Left colon (tissue), 2 donors: ENCODE measurements around the gene CBX6. TPM values are rescaled to one million over a fixed set of nuclear protein-coding genes. Genes with fewer than 3 reads are reported as not detected.

ENCODE experiments used
- ATAC-seq: fragments of 200-7000 bp; cut with Tn5 transposase; one replicate; pipeline ENCODE4 v1.9.1; 2020; ENCODE audit warnings: mild to moderate bottlenecking, moderate library complexity
- DNase-seq, 2 donors: peaks; one replicate each; pipeline ENCODE4 v3.0.0-alpha.2; 2020
- intact Hi-C, 2 donors: fragments of 100-400 bp; cut with DNase I in 1 of 2; cut with micrococcal nuclease in 1 of 2; formaldehyde crosslinking; loops; one replicate each; pipeline versions ENCODE4 v1.11.2 to v1.14.0; 2022; cut with DNase I, micrococcal nuclease
- total RNA-seq, 2 donors: library from RNA; stranded (reverse); fragmentation: NEBNext Ultra II Directional; extraction: Animal tissue kit (Norgen Biotek cat#: 25700); gene quantifications; one replicate each; pipeline ENCODE4 v1.2.1, GENCODE V29; 2021
- donor health status: DM: no; HTN: no; CAD: no.
- donor health status: DM: yes; HTN: yes; CAD: no.

Gene CBX6
- total RNA-seq, 2 donors from 2014 or later, result 6.8 to 28.4 TPM

DNA sequence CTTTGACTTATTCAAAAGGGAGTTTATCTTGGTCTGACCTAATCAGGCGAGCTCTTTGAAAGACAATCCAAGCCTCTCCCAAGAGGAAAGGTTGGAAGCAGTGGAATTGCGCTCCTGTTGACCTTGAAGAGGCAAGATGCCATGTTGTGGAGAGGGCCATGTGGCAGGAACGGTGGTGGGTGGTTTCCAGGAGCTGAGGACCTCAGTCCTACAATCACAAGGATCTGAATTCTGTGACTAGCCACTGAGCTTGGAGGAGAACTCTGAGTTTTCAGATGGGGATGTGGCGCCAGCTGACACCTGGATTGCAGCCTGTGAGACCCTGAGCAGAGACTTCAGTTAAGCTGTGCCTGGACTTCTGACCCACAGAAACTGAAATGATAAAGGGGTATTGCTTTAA is 6.0 kb upstream of the CBX6 start:
- DNase-seq (no peak), ATAC-seq (no peak)
- intact Hi-C loops, result no loop called here

DNA sequence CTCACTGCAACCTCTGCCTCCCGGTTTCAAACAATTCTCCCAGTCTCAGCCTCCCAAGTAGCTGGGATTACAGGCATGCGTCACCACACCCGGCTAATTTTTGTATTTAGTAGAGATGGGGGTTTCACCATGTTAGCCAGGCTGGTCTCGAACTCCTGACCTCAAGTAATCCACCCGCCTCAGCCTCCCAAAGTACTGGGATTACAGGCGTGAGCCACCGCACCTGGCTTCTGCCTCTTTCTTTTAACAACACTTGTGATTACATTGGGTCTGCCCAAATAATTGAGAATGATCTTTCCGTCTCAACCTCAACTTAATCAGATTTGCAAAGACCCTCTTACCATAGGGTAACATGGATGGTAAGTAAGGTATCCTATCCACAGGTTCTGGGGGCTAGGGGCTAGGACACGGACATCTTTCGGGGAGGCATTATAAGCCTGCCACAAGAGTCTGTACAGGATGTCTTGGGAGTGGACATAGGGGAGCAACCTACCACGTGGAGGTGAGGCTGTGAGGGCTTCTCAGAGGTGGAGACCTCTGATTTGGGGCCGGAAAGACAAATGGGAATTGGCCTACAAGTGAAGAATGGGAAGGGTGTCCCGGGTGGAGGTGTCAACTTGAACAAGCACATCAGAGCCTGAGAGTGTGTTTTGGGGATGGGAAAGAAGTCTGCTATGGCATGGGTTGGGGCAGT is 2.7 kb upstream of the CBX6 start:
- ATAC-seq (no peak), DNase-seq (no peak)
- intact Hi-C loops, result no loop called here

DNA sequence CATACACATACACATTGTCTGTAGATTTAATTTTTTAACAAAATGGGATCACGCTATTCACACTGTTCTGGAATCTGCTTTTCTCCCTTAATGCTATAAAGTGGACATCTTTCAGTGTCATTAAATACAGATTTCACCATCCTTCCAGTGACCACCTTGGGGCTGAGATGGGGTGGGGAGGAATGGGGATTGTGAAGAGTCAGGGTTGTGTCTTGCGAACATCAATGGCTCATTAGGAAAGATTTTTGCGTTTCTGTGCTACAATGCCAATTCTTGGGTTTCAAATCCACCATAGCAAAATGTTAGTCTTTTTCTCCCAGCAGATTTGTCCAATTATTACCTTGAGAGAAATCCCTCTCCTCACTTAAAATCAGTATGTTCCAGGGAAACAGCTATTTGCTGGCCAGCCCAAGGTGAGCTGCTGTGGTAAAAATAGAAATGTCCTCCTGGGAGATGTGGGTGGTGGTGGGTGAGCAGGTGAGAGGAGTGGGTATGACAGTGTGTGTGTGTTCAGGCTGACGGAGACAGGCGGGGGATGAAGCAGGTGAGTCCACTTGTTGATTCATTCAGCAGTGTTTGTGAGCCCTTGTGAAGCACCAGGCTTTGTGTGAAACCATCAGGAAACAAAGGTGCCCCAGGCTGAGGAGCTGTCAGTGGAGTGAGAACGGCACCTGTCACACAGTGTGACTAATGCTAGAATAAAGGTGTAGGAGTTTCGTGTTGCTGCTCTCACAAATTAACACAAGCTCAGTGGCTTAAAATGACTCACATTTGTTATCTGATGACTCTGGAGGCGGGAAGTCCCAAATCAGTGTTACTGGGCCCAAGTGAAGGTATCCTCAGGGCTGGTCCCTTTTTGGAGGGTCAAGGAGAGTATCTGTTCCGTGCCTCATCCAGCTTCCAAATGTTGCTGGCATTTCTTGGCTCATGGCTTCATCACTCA is 1.7 kb upstream of the CBX6 start:
- intact Hi-C loops, result no loop called here
- ATAC-seq (no peak), DNase-seq (no peak)

DNA sequence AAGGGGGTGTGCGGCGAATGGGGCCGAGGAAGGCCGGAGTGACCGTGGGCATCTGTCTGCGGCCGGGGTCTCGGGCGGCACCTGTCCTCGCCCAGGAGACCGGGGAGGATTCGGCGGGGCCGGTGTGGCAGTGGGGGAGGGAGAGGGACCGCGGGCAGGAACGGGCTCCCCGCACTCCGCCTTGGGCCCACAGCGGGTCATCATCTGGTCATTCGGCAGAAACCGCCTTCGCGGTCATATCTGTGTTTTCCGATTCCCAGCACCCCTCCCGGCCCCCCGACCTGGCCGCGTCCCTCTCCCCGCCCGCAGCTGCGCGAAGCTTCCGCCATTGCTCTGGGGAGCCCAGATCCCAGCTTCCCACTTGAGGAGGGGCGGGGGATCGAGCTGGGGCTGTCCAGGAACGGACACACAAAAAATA is 824 bp upstream of the CBX6 start:
- ATAC-seq (peak; percentile 16), DNase-seq (peak in 1 of 2 donors; percentile 56)
- intact Hi-C loops, result no loop called here

DNA sequence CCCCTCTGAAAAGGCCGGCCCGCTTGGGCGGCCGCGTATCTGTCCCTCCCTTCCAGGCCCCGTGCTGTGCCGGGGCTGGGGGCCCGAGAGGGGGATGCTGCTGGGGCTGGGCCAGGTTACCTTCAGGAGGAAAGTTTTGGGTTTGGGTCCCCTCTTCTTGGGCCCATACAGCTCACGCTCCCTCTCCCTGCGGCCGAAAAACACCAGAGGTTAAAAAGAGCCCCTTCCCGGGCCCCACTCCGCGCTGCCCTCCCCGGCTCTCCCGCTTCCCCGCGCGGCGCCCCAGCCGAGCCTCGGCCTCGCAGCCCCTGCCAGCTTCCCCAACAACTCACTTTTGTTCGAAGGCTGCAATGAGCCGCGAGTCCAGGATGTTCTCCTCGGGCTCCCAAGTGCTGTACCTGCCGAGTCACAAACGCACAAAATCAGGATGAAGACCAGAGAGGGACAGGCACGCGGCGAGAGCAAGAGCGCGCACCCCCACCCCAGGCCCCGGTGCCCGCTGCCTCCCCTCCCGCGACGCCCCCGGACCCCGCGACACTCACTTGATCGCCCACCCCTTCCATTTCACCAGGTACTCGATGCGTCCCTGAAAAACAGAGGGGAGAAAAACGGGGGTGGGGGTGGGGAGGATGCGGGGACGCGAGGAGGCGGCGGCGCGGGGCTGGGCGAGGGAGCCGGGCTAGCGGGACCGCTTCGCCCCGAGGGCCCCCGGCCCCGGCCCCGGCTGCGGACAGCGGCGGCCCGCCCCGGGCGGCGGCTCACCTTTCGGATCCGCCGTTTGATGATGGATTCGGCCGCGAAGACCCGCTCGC is 450 bp downstream of the CBX6 start:
- peak in 1 of 2 donors; percentile 33 for DNase-seq

DNA sequence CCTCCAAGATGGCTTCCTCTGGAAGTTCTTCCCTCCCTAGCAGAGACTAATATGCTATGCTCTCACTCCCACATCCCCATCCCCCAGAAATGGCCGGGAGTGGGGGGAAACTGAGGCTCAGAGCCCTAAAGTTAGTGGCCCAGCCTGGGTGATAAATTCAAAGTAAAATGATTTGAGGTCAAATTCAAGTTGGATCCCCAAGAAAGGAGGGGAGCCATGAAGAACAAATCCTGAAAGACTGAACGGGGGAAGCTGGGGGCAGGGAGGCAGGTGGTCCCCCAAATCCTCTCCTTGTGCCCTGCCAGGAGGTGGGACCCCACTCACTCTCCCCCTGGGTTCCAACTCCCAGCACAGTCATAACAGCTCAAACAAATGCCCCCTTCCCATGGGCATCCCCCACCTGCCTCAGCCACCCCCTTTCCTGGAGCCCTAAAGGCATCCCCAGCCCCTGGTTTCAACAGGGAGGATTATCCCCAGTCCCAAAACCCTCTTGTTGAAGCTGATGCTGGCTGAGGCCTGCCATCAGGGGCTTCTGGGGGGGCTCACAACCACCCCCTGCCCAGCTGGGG is 1.1 kb downstream of the CBX6 start:
- DNase-seq, result no peak
- ATAC-seq, result no peak
- intact Hi-C loops, result no loop called here

More for the DNA sequence above, 450 bp downstream of the CBX6 start:
- intact Hi-C loops, result no loop called here
- no peak for ATAC-seq

DNA sequence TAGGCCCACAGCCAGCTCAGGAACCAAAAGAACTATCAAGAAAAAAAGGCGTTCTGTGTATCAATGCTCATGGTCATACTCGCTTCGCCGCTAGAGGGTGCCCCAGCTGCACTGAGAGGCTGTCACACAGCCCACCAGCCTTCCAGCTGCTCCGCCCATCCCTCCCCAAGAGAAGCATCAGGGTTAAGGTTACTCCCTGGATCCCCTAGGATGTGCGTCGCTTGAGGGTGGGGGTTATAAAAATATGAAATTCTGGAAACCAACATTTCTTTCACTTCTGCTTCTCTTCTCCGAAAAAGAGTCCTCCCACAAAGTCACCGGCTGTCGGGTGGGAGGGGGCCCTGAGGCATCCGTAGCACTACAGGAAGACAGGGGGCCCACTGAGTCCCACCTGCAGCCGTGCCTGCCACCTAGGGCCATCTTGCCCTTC is 1.7 kb downstream of the CBX6 start:
- ATAC-seq (peak; percentile 59), DNase-seq (peak; percentile 82 to 95)
- intact Hi-C loops, result no loop called here

DNA sequence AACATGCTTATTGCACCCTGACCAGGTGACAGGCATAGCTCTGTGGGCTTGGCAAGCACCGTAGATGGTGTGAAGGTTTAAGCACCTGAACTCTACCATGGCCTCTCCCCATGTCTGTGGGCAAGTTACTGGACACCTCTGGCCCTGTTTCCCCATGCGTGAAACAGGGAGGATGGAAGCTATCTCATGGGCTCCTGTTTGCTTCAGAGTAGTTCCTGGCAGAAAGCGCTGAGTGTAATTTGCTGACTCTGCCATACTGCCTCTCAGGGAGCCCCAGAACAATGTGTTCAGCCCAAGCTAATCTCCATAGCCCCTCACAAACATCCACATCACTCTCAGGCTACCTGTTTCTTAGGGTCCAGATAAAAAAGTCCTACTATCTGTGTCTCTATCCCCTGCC is 2.4 kb downstream of the CBX6 start:
- ATAC-seq (no peak), DNase-seq (no peak)
- intact Hi-C loops, result no loop called here

DNA sequence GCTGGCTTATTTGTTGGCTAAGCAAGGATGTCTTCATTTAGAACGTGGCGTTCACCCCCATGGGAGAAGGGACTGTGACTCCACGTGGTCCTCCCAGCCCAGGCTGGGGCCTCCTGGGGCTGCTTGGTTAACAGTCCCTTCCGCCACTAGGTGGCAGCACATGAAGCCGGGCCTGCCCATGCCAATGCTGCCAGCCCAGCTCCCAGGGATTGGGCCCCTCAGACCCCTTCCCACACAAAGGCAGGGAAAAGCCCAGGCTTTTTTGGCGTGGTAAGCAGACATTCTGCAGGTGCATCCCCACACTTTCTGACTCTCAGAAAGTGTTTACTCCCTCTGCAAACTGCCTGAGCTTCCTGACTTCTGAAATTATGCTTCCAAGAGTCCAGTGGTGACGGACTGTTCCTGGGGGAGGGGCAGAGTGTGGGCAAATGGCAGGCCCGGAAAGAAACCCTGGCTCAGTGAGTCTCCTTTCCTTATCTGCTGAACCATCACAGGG is 3.1 kb downstream of the CBX6 start:
- intact Hi-C loops, result no loop called here
- peak; percentile 59 to 90 for DNase-seq
- peak; percentile 51 for ATAC-seq

DNA sequence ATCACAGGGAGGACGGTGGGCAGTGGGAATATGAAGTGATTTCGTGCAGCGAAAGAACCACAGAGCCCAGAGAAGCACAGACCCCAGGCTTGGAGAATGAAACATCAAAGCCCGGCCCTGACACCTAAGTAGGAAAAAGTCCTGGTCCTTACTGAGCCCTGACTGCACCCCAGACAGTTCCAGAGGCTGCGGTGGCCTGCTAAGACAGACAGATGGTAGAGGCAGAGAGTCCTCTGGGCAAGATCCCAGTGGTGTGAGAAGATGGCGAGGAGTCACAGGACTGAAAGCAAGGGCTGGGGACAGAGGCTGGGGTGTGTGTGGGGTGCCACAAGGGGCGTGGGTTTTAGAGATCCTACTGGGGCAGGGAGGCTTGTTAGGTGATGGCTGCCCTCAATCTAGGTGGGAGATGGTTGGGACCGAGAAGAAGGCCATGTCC is 3.7 kb downstream of the CBX6 start:
- ATAC-seq (no peak), DNase-seq (no peak)
- intact Hi-C loops, result no loop called here

DNA sequence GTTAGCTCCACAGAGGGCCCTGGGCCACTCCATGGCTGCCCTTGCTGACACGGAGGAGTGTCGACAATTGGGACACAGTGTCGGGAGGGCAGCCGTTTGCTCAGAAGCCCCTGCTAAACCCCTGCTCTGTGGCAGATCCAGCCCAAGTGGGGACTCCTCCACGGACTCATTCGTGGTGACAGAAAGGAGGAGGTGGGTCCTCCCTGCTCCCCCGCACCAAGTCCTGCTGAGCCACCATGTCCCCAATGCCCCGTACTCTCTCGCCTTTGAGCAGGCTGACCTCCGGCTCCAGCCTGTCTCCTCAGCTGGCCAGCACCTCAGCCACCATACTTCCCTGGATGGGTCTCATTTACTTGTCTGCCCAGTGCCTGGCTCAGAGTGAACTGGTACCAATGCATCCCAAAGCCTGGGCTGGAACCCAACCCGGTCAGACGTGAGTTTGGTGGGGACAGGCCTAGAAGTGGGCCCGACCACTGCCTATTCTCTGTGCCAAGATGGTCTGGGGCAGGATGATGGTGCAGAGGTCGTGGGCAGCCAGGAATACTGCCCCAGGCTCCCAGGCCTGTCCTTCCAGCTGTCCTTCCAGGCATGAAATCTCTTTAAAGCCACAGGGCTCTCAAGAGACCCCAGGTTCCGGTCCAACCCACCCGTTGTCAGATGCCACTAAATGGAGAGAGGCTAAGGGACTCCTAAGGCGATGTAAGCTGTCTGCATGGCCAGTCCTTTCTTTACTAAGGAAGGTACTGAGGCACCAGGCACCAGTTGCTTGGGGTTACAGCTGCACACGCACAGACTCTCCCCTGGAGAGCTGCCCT is 4.3 kb downstream of the CBX6 start:
- ATAC-seq (no peak), DNase-seq (no peak)
- intact Hi-C loops, result no loop called here

DNA sequence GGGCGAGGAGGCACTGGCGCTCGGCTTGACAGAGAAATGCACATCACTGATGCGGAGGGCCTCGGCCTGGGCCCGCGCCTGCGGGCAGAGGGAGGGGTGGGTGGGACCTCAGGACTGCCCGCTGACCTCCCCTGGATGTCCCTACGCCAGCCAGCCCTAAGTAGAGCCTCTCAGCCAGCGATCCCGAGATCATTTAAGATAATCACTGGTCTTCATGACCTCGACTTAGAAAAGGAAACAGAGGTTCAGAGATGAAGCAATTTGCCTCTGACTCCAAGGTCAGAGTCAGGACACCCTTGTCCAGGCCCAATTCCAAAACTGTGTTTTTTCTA is 4.9 kb downstream of the CBX6 start:
- ATAC-seq, result no peak
- intact Hi-C loops, result no loop called here

DNA sequence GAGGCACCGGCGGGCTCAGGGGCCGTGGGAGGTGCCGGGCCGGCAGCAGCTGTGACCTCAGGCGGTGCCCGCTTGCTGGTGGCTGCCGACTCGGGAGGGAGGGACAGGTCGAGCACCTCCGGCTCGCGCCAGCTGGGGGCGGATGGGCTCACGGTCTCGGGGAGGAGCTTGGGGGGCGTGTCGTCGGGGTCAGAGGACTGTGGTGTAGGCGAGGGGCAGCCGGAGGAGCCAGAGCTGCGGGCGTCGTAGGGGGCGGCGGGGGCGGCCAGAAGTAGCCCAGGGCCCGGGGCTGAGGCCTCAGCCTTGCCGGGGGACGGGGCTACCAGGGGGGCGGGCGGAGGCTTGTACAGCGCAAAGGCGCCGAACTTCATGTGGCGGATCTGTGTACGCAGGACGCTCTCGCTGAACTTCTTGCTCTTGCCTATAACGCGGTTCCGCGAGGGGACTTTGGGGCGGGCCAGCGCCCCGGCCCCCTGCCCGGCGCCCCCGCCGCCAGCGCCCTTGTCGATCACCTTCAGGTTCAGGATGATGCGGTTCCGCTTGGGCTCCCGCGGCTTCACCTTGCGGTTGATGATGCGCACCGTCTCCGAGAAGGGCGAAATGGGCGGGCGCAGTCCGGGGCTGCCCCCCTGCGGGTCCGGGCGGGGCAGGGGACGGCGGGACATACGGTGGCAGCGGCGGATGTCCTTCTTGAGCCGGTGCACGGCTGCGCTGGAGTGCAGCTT is 5.5 kb downstream of the CBX6 start:
- DNase-seq, result no peak
- ATAC-seq, result no peak
- intact Hi-C loops, result no loop called here

More for the DNA sequence above, 4.9 kb downstream of the CBX6 start:
- no peak for DNase-seq

DNA sequence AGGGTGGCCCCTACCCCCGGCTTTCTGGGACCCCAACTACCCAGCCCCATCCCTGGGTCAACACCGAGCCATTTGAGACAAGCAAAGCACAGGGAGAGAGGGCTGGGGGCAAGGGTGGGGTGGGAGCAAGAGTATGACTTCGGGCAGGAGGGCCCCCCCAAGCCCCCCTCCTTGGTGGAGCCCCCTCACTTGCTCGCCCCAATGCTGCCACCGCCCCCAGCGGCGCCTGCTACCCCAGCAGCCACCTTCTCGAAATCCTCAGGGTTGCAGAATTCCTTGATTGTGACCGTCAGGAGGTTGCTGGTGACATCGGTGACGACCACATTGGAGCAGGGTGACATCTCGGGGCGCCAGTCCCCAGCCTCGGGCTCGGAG is 6.0 kb downstream of the CBX6 start:
- no peak for DNase-seq
- intact Hi-C loops, result no loop called here

DNA sequence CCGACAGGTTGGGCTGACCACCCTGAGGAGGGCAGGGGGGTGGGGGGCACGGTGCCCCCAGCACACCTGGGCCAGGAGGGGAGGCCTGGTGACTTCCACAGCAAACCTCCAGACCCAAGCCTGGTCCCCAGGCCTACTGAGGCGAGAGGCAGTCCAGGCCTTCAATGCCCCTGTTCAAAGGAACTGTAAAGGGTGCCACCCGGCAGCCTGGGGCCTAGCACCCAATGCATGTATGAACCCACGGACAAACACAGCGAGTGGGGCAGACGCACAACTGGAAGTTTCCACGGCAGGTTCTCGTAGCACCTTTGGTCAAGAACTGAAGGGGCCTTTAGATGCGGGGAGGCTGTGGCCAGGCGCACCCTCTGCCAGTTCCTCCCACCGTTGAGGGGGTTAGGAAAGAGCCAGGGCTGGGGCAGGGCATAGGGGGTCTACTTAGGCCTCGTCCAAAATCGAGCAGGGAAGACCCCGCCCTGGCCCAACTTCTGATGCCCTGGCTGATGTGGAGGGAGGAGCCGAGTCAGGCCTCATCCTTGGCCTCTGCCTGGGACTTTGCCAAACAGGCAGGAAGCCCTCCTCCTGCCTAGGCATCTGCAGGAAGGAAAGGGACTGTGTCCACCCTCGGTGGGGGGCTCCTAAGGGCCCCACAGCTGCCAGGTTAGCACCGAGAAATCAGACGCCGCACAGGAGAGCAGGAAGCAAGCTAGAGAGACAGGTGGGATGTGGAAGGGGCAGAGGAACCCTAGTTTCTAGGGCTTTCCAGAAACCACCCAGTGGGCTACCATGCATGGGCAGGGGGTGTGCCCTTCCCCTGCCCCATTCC is 6.6 kb downstream of the CBX6 start:
- no peak for ATAC-seq
- intact Hi-C loops, result no loop called here
- no peak for DNase-seq

More for the DNA sequence above, 6.0 kb downstream of the CBX6 start:
- ATAC-seq, result no peak

DNA sequence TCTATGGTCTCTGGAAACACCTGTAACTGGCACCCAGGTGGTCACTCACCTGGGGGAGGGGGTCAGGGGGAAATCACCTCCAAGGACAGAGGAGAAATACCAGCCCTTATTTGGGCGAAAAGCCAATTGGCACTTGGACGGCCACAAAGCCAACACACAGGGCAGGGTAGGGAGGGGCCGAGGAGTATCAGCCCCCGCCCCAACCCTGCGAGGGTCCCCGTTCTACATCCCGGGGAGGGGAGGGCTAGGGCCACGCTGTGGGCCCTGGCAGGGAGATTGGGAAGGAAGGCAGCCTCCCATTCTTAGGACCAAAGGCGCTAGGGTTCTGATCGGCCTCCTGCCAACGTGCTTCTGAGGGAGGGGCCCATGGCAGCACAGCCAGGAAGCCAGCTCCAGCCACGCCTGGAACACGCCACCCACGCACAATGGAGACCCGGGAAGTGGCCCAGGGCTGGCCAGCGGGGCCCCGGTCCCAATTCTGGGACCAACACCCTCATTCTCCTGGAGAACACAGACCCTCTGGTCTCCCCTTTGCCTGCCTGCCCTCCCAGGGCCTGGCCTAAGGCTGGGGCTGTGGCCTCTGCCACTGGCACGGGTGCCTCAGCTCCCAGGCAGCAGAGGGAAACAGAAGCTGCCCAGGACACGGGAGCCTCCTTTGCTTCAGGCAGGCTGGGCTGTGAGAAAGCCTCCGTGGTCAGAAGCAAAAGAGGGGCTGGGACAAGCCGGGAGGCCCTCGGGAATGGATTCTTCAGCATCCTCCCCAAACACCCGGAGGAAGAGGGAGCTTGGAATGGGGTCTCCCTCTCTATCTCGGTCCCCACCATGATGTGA is 7.4 kb downstream of the CBX6 start:
- intact Hi-C loops, result no loop called here
- peak; percentile 54 for ATAC-seq
- peak in 1 of 2 donors; percentile 38 for DNase-seq
